Measurements from ENCODE around the gene LDAH.

The LDAH gene

GRCh38 chr2:20771299-20771698 is 51.6 kb downstream of the LDAH start:
- FAIRE-seq: no peak

- no peak for FAIRE-seq
These were observed 55.9 kb downstream of the LDAH start for GRCh38 chr2:20766798-20767644.

- no peak for FAIRE-seq
These were observed 56.7 kb downstream of the LDAH start for GRCh38 chr2:20766213-20766612.

GRCh38 chr2:20762945-20763683 is 59.8 kb downstream of the LDAH start:
- no peak for FAIRE-seq

GRCh38 chr2:20759487-20759886 is 63.4 kb downstream of the LDAH start:
- no peak for FAIRE-seq

- no peak for FAIRE-seq
These were observed 63.9 kb downstream of the LDAH start for GRCh38 chr2:20758997-20759396.

GRCh38 chr2:20757405-20758090 is 65.4 kb downstream of the LDAH start:
- FAIRE-seq: no peak

- no peak for FAIRE-seq
These were observed 67.6 kb downstream of the LDAH start for GRCh38 chr2:20755132-20755800.

- FAIRE-seq: no peak
These were observed 70.6 kb downstream of the LDAH start for GRCh38 chr2:20752293-20752692.

GRCh38 chr2:20747317-20747716 is 75.6 kb downstream of the LDAH start:
- no peak for FAIRE-seq

- FAIRE-seq: no peak
These were observed 76.9 kb downstream of the LDAH start for GRCh38 chr2:20745924-20746555.

GRCh38 chr2:20744366-20745335 is 78.2 kb downstream of the LDAH start:
- no peak for FAIRE-seq

- FAIRE-seq: no peak
These were observed 84.1 kb downstream of the LDAH start for GRCh38 chr2:20738772-20739171.

- no peak for FAIRE-seq
These were observed 85.4 kb downstream of the LDAH start for GRCh38 chr2:20737505-20737904.

GRCh38 chr2:20728114-20728758 is 94.7 kb downstream of the LDAH start:
- no peak for FAIRE-seq

GRCh38 chr2:20726913-20727312 is 96.0 kb downstream of the LDAH start:
- FAIRE-seq: no peak

GRCh38 chr2:20725782-20726181 is 97.1 kb downstream of the LDAH start:
- FAIRE-seq: no peak

GRCh38 chr2:20724500-20725053 is 98.3 kb downstream of the LDAH start:
- no peak for FAIRE-seq

- FAIRE-seq: no peak
These were observed 99.4 kb downstream of the LDAH start for GRCh38 chr2:20723543-20723942.

GRCh38 chr2:20722592-20723240 is 100.2 kb downstream of the LDAH start:
- peak; percentile 9 for FAIRE-seq
